NCI-H82 treated with DMSO at 0.1 percent for 48 hours (cell line): Measurements from ENCODE around the gene ULBP3.
"Not testable (repeated sequence)": the region's sequence is repeated elsewhere in the genome, so short reads cannot be mapped to it uniquely, and the experiment has no call there.

ENCODE experiments used
- DNase-seq: peaks from one replicate; lab custom pipeline; 2025; ENCODE audit not compliant: unreplicated experiment; lab: John Stamatoyannopoulos, UW

ULBP3 gene

GRCh38 chr6:150043501-150044412, 25.2 kb downstream of the ULBP3 start:
- no peak for DNase-seq

GRCh38 chr6:150043096-150043495, 25.8 kb downstream of the ULBP3 start:
- no peak for DNase-seq

GRCh38 chr6:150038202-150039062, 30.5 kb downstream of the ULBP3 start:
- DNase-seq, result no peak

DNA sequence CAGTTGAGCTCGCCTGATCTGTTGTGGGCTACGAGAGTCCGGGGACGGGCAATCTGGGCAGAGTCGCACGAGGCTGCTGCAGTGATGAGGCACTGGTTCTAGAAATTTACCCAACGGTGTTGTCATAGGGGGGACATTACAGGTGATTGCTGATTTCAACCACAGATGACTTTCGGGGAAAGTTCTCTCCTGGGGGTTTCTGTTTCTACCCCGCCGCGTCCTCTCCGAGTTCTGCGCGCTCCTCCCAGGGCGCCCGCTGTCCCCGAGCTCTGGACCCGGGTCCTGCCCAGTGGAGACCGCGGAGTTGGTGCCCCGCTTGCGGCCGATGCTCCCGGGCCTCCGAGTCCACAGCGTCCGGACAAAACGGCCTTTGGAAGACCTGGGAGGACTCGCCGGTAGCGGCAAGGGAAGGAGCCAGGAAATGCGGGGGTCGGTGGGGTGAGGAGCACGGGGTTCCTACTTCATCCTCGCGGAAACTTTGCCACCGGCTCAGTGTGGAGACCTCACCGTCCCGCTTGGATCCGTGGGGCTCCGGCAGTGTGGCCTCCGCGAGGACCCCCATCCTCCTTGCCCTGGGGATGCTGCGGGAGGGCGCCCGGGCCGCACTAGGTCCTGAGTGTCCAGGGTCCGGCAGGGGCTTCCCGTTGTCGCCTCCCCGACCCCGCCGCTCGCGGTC, 31.3 kb downstream of the ULBP3 start:
- DNase-seq, result no peak

DNA sequence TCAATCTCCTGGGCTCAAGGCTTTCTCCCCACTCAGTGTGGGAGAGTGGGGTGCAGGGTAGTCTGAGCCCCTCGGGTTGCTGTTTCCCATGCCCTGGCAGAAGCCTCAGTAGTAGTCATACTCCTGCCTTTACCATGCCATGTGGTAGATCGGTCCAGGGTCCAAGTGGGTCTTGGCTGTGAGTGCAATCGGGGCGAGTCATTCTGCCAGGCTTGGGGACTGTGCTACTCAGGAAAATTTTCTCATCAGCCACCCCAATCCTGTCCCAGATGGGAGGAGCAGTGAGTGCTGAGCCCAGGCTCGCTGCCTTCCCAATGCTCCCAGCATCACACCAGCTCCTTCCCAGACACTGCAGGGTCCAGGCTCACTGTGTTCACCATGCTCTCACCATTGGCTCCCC, 32.8 kb downstream of the ULBP3 start:
- no peak for DNase-seq

- DNase-seq, result no peak
Measured at GRCh38 chr6:150033207-150033771, 35.6 kb downstream of the ULBP3 start.

DNA sequence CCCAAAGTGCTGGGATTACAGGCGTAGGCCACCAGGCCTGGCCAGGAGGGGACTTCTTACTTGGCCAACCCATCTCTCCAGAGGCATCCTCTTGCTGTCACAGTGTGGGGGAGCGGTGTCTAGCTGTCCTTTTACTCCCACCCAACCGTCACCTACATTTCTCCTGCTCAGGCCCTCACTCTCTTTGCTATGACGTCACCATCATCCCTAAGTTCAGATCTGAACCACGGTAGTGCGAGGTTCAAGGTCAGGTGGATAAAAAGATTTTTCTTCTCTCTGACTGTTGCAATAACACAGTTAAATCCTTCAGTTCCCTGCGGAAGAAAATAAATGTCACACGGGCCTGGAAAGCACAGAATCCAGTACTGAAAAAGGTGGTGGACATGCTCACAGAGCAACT, 36.3 kb downstream of the ULBP3 start:
- no peak for DNase-seq

- DNase-seq, result no peak
Measured at GRCh38 chr6:150030611-150031010, 38.3 kb downstream of the ULBP3 start.

- DNase-seq, result no peak
Measured at GRCh38 chr6:150029749-150030148, 39.2 kb downstream of the ULBP3 start.

DNA sequence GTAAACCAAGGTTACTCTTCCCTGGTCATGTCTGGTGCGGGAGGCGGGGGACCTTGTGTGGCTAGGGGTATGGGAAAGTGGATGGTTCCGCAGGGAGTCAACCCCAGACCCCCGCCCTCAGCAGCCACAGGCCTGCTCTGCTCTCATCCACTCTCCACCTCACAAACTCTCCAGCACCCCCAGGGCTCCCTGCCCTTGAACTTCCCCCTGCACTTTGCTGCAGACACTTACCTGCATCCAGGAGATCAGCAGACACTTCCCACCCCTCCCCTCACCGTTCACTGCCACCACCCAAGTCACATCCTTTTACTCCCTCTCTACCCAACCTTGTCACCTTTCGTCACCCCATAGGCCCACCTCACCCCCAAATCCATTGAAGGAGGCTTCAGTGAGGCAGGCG, 39.6 kb downstream of the ULBP3 start:
- DNase-seq, result no peak

- no peak for DNase-seq
Measured at GRCh38 chr6:150028799-150029198, 40.1 kb downstream of the ULBP3 start.

DNA sequence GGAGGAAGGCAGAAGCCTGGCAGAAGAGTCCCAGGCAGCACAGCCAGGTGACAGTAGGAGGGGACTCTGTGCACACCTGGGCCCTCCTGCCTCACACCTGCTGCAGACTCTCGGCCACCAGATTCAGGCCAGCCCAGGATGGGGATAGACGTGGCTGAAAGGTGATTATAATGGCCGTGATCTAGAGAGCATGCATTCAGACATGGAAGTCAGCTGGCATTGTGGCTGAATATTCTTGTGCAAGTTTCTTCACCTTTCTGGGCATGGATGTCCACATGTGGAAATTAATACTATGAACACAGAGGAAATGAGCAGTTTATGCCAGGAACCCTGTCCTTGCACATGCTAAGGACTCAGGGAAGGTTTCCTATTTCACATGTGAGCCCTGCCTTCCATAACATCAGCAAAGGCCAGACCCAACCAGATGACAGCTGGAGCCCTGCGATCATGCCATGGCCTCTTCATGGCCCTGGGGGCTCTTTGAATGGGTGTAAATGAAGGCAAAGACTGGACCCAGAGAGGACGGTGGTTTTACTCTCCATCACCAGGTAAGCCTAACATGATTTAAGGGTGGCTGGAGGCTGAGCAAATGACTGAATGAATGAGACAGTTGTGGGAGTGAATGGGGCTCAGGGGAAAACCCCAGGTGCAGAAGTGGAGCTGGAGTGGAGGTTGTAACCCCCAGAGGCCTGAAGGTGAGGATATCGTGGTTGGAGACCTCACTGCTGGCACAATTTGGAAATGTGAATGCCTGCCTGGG, 40.9 kb downstream of the ULBP3 start:
- DNase-seq, result no peak

DNA sequence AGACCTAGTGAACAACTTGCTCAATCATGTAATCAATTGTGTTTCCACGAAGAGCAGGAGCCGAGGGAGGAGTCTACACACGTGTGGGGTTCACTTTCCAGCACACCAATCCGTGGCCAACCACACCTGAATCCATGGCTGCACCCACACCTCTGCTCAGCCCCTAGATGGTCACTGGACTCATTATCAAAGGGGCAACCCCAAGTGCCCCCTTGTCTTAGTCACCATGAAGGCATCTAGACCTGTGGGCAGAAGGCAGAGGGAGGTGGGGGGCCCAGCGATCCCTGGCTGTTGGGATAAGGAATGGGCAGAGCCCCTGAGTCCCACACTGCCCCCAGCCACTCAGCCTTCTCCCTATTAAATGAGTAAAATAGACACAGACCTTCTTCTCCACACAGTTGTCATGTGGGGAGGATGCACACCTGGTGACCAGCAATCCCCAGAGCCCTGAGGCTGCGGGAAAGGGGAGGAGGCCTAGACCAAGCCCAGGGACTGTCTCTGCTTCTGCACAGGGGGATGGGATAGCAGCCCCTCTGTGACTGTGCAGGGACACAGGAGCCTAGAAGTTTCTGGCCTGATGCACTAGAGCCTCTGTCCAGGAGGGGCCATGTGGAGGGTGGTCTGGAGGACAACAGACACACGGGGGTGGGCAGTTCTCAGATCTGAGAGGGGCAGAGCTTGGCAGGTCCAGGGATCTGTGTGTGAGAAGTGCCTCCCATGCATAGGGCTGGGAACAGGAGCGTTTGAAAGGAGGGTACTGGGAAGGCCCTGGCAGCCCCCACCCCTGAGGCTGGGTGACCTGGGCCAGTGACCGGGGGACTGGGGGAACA, 41.7 kb downstream of the ULBP3 start:
- no peak for DNase-seq

GRCh38 chr6:150025201-150025917, 43.6 kb downstream of the ULBP3 start, which contains the start of gene RAET1L:
Gene RAET1L, minus strand, starts transcription at chr6:150025532. Its CDS starts 61 bp downstream, at chr6:150025471.
- no peak for DNase-seq

DNA sequence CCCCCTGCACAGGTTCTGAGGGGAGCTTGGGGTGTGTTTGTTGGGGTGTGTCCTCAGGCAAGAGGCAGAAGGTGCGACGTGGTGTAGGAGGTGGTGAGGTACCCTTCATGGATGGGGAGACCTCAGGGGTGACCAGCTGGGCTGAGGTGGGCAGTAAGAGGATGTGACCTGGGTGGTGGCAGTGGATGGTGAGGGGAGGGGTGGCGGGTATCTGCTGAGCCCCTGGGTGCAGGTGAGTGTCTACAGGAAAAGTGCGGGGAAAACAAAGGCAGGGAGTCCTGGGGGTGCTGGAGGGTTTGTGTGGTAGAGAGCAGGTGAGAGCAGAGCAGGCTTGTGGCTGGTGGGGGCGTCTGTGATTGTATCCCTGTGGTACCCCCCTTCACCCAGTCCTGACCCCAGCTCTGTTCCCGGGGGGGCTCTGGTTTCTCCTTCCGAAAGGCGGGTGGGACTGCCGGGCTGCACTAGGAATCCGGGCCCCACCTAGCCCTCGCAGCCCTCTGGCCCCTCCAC, 44.2 kb downstream of the ULBP3 start:
- no peak for DNase-seq

DNA sequence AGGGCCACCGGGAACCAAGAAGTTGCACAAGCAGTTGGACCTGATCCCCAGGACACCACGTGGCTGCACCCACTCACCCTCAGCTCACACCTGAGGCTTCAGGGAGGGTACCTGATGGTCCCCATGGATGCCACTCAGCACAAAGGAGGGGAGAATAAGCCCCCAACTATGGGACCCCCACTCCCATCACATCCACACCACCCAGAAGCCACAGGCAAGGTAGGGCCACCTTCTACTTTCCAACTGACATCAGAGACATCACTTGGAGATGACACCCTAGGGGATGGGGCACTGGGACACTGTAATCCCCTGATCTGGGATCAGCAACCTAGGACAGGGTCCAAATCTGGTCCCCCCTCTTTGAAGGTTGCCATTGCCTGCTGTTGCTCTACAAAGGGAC, 44.9 kb downstream of the ULBP3 start:
- not testable (repeated sequence) for DNase-seq

DNA sequence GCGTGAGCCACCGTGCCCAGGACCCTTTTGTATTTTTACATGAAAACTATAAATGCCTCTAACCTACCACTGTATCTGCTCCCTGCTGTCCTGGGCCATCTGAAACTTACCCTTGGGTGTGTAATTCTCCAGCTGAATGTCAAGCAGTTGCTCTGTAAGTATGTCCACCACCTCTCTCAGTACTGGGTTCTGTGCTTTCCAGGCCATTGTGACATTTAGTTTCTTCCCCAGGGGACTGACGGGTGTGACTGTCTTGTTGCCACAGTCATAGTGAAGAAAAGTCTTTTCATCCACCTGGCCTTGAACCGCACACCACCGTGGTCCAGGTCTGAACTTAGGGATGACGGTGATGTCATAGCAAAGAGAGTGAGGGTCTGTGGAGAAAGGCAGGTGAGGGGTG, 47.1 kb downstream of the ULBP3 start:
- not testable (repeated sequence) for DNase-seq

DNA sequence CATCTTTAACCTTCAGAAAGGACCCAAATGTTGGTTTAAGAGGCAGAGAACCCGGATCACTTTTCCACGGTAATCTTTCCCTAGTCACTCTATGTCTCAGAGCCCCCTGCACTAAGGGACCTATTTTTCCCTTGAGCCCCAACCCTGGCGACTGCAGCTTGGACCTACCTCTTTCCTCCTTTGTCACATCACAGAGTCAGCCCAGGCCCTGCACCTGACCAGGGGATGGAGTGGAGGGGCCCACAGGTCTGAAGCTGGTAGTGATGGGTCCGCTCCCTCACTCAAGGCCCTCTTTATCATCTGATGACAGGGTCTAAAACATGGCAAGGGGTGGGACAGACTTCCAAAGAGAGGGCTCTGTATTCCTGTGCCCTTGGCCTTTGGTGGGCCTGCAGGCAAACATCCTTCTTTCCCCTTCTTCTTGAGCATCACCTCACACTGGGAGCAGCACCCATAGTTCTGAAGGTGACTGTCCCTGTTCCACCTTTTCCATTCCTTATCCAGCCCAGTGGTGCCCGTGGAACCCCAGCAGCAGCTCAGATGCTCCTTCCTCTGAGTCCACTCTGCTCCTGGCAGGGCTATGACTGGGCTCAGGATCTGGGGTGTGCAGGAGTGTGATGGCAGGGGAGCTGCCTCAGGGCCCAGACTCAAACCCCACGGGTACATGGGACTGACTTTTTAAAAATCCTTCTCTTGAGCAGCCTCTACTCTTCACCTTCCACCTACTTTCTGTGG, 49.9 kb downstream of the ULBP3 start:
- DNase-seq, result no peak
